Measurements from ENCODE around the gene ARL5A. TPM values are rescaled to one million over a fixed set of nuclear protein-coding genes. Genes with fewer than 3 reads are reported as not detected.
A peak's percentile ranks its signal among the peaks of the same experiment; 100 is the strongest.

The ARL5A gene
- total and polyA plus RNA-seq, 9 of the 15 experiments (the other 6 are each of a cell fraction or from before 2014, with no cell fraction given), result 16.3 to 117 (median 88.4) TPM

- TF ChIP-seq CEBPZ (IDR thresholded peaks at IDR 0.05; ENCODE audit: borderline replicate concordance, low read depth, low read length) (no peak), RNF219 (CRISPR knock-in tag; IDR thresholded peaks at IDR 0.05) (no peak), CUX1 (CRISPR knock-in tag; IDR thresholded peaks at IDR 0.05) (no peak), RNF2 (IDR thresholded peaks at IDR 0.05) (no peak), CTBP1 (IDR thresholded peaks at IDR 0.05; ENCODE audit: borderline replicate concordance) (no peak), MYBL2 (IDR thresholded peaks at IDR 0.05; ENCODE audit: low read depth) (no peak), MYBL2 (CRISPR knock-in tag; IDR thresholded peaks at IDR 0.05; ENCODE audit: borderline replicate concordance) (no peak), TGIF2 (CRISPR knock-in tag; IDR thresholded peaks at IDR 0.05) (no peak), SMAD3 (CRISPR knock-in tag; conservative IDR thresholded peaks at IDR 0.05) (no peak), SETDB1 (IDR thresholded peaks at IDR 0.05; ENCODE audit: low read length) (no peak), MYNN (IDR thresholded peaks at IDR 0.05) (0 out of 2 replicates have a peak, but pooled peaks have one; percentile 21), MYNN (CRISPR knock-in tag; IDR thresholded peaks at IDR 0.05) (no peak), NCOR1 (IDR thresholded peaks at IDR 0.05) (peak; percentile 37; the same call in 1 of the 2 replicates), TSHZ1 (CRISPR knock-in tag; IDR thresholded peaks at IDR 0.05) (no peak)
Observed at GRCh38 chr2:151775057-151775740, 53.0 kb downstream of the ARL5A start (continued).

Data from K562 (cell line).